HUDEP-2 (cell line): ENCODE measurements around the gene TNFRSF12A.

Source experiments
- DNase-seq, 76 experiments: peaks; one replicate each; lab custom pipeline; 2025; ENCODE audit not compliant: unreplicated experiment in 76 of 76; lab: John Stamatoyannopoulos, UW

The TNFRSF12A gene, protein sequence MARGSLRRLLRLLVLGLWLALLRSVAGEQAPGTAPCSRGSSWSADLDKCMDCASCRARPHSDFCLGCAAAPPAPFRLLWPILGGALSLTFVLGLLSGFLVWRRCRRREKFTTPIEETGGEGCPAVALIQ

DNA sequence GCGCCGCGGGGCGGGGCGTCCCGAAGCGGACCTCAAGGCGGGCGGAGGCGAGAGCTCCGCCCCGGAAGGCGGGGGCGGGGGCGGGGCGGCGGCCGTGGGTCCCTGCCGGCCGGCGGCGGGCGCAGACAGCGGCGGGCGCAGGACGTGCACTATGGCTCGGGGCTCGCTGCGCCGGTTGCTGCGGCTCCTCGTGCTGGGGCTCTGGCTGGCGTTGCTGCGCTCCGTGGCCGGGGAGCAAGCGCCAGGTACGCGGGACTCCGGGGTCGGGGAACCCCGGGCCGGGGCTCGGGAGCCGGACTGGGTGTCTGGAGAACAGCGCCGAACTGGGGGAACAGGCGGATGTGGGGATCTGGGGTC is at the start of gene TNFRSF12A:
Gene TNFRSF12A, plus strand, starts transcription at position 122 of the 357 bp plus-strand sequence. Its CDS starts 30 bp downstream, at position 152.
- peak in 65 of 76 experiments; percentile 16 to 84 (median 62) for DNase-seq

- DNase-seq, result peak in 1 of 76 experiments; percentile 10
Measured at GRCh38 chr16:2970563-2970962, 49.6 kb upstream of the TNFRSF12A start.

GRCh38 chr16:2971134-2971984 is 48.8 kb upstream of the TNFRSF12A start:
- DNase-seq, result no peak

DNA sequence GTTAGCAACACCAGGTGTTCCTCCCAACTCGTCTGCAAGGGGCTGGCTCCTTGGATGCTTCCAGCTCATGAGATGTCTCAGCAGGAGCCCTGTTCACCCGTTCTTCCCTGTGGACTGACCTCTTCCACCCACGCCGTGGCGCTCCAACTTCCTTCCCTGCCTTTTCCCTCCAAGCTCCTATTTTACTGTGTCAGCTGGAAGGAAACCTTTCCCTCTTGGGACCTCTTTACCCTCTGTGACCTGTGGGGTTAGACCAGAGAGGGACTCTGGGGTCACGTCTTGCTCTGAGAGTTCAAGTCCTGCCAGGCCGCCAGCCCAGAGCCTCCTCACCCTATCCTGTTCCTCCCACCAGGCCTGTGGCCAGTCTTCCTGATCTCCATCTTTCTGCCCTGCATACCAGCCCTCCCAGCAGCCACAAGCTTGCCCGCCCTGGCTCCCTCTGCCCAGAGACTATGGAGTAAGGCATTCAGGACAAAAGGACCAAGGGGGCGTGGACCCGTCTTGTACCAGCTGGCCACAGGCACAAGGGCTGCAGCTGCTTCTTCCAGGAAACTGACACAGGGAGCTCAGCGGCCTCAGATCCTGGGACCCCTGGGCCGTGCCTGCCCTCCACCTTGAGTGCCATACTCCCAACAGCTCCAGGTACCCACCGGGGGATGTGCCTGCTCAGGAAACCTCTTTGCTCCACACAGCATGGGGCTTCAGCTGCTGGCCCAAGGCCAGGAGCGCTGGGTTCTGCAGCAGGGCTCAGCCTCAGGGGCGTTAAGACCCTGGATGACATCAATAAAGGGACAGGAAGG is 48.0 kb upstream of the TNFRSF12A start:
- no peak for DNase-seq

DNA sequence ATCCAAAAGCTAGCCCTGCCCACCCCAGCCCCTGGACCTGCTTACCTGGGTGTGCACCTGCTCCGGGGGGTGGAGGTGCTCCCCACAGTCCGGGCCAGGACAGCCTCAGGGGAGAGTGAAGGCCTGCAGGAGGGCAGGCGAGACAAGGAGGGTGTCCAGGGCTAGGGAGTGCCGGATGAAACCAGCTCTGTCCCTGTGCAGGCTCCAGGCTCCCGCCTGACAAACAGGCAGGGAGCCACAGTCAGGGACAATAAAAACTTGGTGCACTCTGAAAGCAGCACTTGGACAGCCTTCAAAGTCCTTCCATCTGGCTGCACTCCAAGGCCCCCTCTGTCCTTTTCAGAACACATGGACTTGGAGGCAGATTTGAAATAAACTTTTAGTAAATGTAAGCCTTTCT is 47.1 kb upstream of the TNFRSF12A start:
- DNase-seq, result no peak

GRCh38 chr16:2973605-2974318 is 46.4 kb upstream of the TNFRSF12A start:
- no peak for DNase-seq

- no peak for DNase-seq
Measured at GRCh38 chr16:2974319-2975056, 45.7 kb upstream of the TNFRSF12A start.

GRCh38 chr16:2975161-2975795 is 44.9 kb upstream of the TNFRSF12A start:
- DNase-seq, result no peak

DNA sequence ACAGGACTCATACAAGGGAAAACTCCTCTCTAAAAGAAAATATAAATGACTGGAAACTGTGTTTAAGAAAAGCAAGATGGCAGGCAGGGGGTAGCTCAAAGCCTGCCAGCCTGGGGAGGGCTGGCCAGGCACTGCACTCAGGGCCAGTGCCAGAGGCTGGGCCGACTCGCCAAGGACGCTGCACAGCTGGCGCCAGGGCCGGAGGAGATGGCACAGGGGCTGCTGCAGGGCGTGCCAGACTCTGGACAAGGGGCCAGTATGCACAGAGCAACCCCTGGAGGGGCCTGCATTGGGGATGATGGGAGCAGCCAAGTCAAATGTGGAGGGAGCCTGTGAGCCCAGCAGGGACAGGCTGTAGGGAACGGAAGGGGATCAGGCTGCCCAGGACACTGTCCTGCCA is 44.0 kb upstream of the TNFRSF12A start:
- no peak for DNase-seq

GRCh38 chr16:2976673-2977072 is 43.5 kb upstream of the TNFRSF12A start:
- DNase-seq, result no peak

GRCh38 chr16:2977440-2977839 is 42.7 kb upstream of the TNFRSF12A start:
- no peak for DNase-seq

DNA sequence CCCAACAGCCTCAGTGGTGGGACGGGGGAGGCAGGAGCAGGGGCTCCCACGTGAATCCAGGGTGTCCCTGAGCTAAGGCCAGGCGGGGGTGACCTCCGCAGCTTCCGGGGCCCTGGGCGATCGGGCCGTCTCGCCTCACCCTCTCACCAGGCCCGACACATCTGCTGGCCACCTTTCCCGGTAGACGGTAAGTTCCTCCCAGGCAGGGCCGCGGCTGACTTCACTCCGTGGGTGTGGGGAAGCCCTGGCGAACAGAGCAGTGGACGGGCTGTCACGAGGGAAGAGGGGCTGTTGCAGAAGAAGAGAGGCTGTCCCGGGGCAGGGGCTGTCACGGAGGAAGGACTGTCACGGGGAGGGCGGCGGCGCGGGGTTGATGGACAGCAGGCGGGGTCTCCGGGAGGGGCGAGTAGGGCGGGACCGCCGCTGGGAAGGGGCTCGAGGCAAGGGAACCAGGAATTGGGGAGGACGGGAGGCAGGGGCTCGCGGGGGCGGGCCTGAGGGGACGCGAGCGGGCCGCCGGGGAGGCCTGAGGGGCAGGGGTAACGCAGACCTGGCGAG is 40.4 kb upstream of the TNFRSF12A start:
- peak in 30 of 76 experiments; percentile 8 to 62 (median 30) for DNase-seq

DNA sequence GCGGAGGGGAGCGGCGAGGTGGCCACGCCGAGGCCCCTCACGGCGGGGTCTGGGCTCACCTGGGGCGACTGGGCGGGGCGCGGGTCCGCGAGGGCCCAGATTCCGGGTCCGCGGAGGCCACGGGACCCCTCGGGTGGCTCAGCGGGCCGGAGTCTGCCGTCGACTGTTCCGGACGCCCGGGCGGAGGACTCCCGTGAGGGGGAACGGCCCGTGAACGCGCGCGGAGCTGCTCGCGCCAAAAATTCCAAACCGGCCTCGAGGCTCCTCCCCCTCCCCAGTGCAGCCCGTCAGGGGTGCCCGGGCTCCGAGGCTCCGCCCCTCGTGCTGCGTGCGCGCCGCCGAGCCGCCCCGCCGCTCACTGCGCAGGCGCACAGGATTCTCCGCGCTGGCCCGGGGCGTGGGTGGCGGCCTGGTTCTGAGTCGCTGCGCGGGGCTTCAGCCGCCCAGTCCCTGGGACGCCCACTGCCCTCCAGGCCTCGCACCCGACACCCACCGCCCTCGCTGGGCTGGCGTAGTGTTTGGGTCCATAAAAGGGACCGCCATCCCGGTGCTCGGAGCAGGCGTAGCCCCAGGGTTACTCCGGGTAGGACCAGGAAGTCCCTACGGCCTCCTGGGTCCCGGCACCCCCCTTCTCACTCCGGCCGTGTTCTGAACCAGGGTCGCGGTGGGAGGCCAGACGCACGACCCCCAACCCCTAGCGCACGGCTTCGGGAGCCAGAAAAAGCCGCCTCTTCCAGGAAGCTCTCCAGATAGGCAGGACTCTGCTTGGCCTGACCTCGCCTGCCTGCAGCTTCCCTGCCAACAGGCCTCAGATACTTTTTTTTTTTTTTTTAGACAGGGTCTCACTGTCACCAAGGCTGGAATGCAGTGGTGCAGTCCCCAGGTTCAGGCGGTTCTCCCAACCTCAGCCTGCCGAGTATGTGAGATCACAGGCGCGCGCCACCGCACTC is 39.7 kb upstream of the TNFRSF12A start, which contains the start of gene PKMYT1:
Gene PKMYT1, minus strand, starts transcription at position 220 of the 950 bp plus-strand sequence. CDS start 789 bp downstream, outside the sequence.
- peak in 73 of 76 experiments; percentile 51 to 96 (median 87) for DNase-seq

- no peak for DNase-seq
Measured at GRCh38 chr16:2981177-2981898, 38.8 kb upstream of the TNFRSF12A start.

- DNase-seq, result no peak
Measured at GRCh38 chr16:2981899-2982250, 38.3 kb upstream of the TNFRSF12A start.

DNA sequence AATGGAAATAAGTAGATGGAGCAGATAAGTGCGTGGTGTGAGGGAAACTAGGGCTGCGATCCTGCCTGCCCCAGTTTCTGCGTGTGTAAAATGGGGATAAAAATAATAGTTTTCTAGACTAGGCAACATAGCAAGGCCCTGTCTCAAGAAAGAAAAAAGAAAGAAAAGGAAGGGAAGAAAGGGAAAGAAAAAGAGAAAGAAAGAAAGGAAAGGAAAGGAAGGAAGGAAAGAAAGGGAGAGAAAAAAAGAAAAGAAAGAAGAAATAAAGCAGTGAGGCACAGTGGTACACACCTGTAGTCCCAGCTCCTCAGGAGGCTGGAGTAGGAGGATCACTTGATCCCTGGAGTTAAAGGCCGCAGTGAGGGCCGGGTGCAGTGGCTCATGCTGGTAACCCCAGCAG is 37.8 kb upstream of the TNFRSF12A start:
- no peak for DNase-seq

DNA sequence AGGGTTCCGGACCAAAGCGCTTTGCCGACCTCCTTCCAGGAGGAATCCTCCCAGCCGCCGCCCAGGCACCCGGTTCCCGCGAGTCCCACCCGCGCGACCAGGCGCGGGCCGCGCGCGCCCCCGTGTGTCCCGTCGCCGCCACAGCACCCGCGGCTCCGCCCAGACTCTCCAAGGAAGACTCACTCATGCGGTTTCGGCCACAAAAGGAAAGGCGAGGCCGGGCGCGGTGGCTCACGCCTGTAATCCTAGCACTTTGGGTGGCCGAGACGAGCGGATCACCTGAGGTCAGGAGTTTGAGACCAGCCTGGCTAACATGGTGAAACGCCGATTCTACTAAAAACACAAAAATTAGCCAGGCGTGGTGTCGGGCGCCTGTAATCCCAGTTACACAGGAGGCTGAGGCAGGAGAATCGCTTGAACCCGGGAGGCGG is 36.4 kb upstream of the TNFRSF12A start:
- DNase-seq, result peak in 65 of 76 experiments; percentile 15 to 85 (median 62)
